Loucy (cell line): Measurements from ENCODE around the gene UBQLN3.

Experiments used
- H2AFZ ChIP-seq: fragments of 200-600 bp; sonication (generic); 2 replicates; pipeline ENCODE4 v1.6.0; 2016; ENCODE audit warnings: antibody characterized with exemption, mild to moderate bottlenecking, low read length, moderate library complexity
- H3F3A ChIP-seq: fragments of 200-600 bp; 2 replicates; pipeline ENCODE4 v1.6.0; 2016; ENCODE audit warnings: antibody characterized with exemption, low read depth, mild to moderate bottlenecking
- H3K27me3 ChIP-seq: fragments of 200-600 bp; sonication (generic); 2 replicates; pipeline ENCODE4 v1.6.1; 2014; ENCODE audit warnings: low read length, mild to moderate bottlenecking; ENCODE audit not compliant: insufficient read depth, poor library complexity, severe bottlenecking
- H3K36me3 ChIP-seq: fragments of 200-600 bp; sonication (generic); 2 replicates; pipeline ENCODE4 v1.6.1; 2016; ENCODE audit warnings: low read length; ENCODE audit not compliant: insufficient read depth
- H3K4me1 ChIP-seq: fragments of 200-600 bp; sonication (generic); 2 replicates; pipeline ENCODE4 v1.5.1; 2014; ENCODE audit warnings: low read length, mild to moderate bottlenecking; ENCODE audit not compliant: insufficient read depth, poor library complexity, severe bottlenecking
- H3K4me2 ChIP-seq: fragments of 200-600 bp; sonication (generic); 2 replicates; pipeline ENCODE4 v1.6.0; 2014; ENCODE audit warnings: antibody characterized with exemption, low read length, low read depth, mild to moderate bottlenecking; ENCODE audit not compliant: poor library complexity, severe bottlenecking
- H3K4me3 ChIP-seq: fragments of 200-600 bp; sonication (generic); 2 replicates; pipeline ENCODE4 v1.5.1; 2014; ENCODE audit warnings: low read length, mild to moderate bottlenecking, mixed read lengths; ENCODE audit not compliant: poor library complexity, severe bottlenecking
- H3K79me2 ChIP-seq: fragments of 200-600 bp; sonication (generic); 2 replicates; pipeline ENCODE4 v1.6.1; 2014; ENCODE audit warnings: low read length; ENCODE audit not compliant: insufficient read depth
- H3K9ac ChIP-seq: fragments of 200-600 bp; sonication (generic); 2 replicates; pipeline ENCODE4 v1.6.0; 2014; ENCODE audit warnings: mild to moderate bottlenecking, low read depth, low read length, moderate library complexity; ENCODE audit not compliant: poor library complexity, severe bottlenecking
- H3K9me2 ChIP-seq: fragments of 200-600 bp; sonication (generic); replicated peaks from 2 replicates; pipeline ENCODE4 v1.6.1; 2016; ENCODE audit warnings: low read depth, low read length, mixed read lengths
- H3K9me3 ChIP-seq: fragments of 200-600 bp; sonication (generic); 2 replicates; pipeline ENCODE4 v1.6.1; 2014; ENCODE audit warnings: mild to moderate bottlenecking, antibody characterized with exemption, low read length, low read depth; ENCODE audit not compliant: insufficient read depth
- H4K20me1 ChIP-seq: fragments of 200-600 bp; sonication (generic); 2 replicates; pipeline ENCODE4 v1.6.0; 2014; ENCODE audit warnings: antibody characterized with exemption, low read length, mild to moderate bottlenecking; ENCODE audit not compliant: insufficient read depth, poor library complexity, severe bottlenecking
- CTCF ChIP-seq: fragments of 200-600 bp; sonication (generic); conservative IDR thresholded peaks from 2 replicates; pipeline ENCODE4 v1.5.1; 2014; ENCODE audit warnings: mild to moderate bottlenecking, antibody characterized with exemption, low read length
- EZH2phosphoT487 ChIP-seq: fragments of 200-600 bp; IDR thresholded peaks from 2 replicates; pipeline ENCODE4 v1.6.1; 2018; ENCODE audit warnings: antibody characterized with exemption, mild to moderate bottlenecking, moderate library complexity, borderline replicate concordance

Gene UBQLN3

GRCh38 chr11:5547982-5548381, 38.2 kb upstream of the UBQLN3 start:
- H3K27me3 ChIP-seq, result no peaks in the 10 kb centered on the region
- no peaks in the 10 kb centered on the region for H3K36me3 ChIP-seq
- no peak overlapping the region for H2AFZ ChIP-seq
- no peaks in the 10 kb centered on the region for H3F3A ChIP-seq
- no peaks in the 10 kb centered on the region for H4K20me1 ChIP-seq
- no peaks in the 10 kb centered on the region for H3K9me3 ChIP-seq
- no peaks in the 10 kb centered on the region for H3K79me2 ChIP-seq
- no peaks in the 10 kb centered on the region for H3K4me1 ChIP-seq
- no peaks in the 10 kb centered on the region for H3K9me2 ChIP-seq
- no peak overlapping the region for H3K4me2 ChIP-seq
- TF ChIP-seq EZH2phosphoT487, result no peak
- no peak for TF ChIP-seq CTCF
- no peak overlapping the region for H3K4me3 ChIP-seq
- H3K9ac ChIP-seq, result no peak overlapping the region

GRCh38 chr11:5546457-5546856, 36.7 kb upstream of the UBQLN3 start:
- no peaks in the 10 kb centered on the region for H3K79me2 ChIP-seq
- H3K27me3 ChIP-seq, result no peaks in the 10 kb centered on the region
- H3K9me2 ChIP-seq, result no peaks in the 10 kb centered on the region
- TF ChIP-seq CTCF, result no peak
- TF ChIP-seq EZH2phosphoT487, result no peak
- H3K9ac ChIP-seq, result no peak overlapping the region
- no peaks in the 10 kb centered on the region for H3F3A ChIP-seq
- H4K20me1 ChIP-seq, result no peaks in the 10 kb centered on the region
- no peaks in the 10 kb centered on the region for H3K36me3 ChIP-seq
- no peak overlapping the region for H2AFZ ChIP-seq
- H3K4me1 ChIP-seq, result no peaks in the 10 kb centered on the region
- H3K4me2 ChIP-seq, result no peak overlapping the region
- H3K4me3 ChIP-seq, result no peak overlapping the region
- H3K9me3 ChIP-seq, result no peaks in the 10 kb centered on the region

DNA sequence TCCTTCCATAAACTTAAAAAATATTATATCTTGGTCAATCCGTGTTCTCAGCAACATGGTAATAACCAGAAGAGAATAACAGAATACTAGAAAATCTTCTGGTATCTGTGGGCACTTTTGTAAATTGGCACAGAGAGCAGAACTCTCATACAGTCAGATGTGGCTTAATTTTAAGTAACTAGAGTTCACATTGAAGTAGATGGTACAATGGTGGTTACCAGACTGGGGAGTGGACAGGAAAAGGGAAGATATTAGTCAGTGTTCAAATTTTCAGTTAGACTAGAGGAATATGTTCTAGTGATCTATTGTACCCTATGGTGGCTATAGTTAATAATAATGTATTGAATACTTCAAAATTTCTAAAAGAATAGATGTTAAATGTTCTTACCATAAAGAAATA, 31.7 kb upstream of the UBQLN3 start:
- Histone ChIP-seq H3K9me3 (no peaks in the 10 kb centered on the region), H3K79me2 (no peaks in the 10 kb centered on the region), H3K36me3 (no peaks in the 10 kb centered on the region), H3K9me2 (no peaks in the 10 kb centered on the region), H3F3A (no peaks in the 10 kb centered on the region), H4K20me1 (no peaks in the 10 kb centered on the region), H3K4me1 (no peaks in the 10 kb centered on the region), H3K4me3 (no peak overlapping the region), H2AFZ (no peak overlapping the region), H3K4me2 (no peak overlapping the region), H3K27me3 (no peaks in the 10 kb centered on the region), H3K9ac (no peak overlapping the region)
- TF ChIP-seq CTCF (no peak), EZH2phosphoT487 (no peak)
